GM21825 (cell line): ENCODE results near the gene LPAR5.
"Not testable (repeated sequence)": the region's sequence is repeated elsewhere in the genome, so short reads cannot be mapped to it uniquely, and the experiment has no call there.

Experiments used
- ATAC-seq: cut with Tn5 transposase; IDR thresholded peaks from one replicate; pipeline ENCODE4 v1.9.1; 2021; ENCODE audit warnings: mild to moderate bottlenecking, moderate library complexity; ENCODE audit not compliant: unreplicated experiment

LPAR5 gene

DNA sequence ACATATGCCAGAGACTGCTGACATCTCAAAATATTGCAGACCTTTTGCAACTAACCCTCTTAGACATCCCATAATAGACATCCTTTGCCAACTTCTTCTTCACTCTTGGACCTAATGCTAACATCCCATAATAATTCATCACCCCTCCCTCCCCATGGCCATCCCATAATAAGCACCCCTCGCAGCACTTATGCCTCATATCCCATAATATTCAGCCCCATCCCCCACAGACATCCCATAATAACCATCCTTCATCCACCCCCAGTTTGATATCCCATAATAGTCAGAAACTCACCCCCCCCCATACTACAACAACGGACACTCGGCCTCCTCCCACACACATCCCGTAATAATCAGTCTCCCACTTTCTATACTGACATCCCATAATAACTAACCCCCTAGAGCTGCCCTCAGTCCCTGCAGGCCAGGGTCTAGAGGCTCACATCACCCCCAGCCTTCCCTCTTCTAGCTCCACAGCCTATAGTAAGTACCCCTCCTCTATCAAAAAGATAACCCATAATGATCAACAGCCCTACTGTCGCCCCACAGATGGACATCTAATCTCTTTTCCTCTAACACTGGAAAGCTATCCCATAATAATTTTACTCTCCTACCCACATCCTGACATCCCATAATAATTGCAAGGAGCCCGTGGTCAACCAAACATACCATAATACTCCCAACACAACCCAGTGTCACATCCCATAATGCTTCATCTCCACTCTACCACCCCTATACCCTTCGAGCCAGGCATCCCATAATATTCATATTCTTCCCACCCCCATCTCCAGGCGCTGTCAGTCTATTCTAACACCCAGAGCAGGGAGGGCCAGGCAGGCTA, 27.8 kb downstream of the LPAR5 start:
- ATAC-seq = no peak

DNA sequence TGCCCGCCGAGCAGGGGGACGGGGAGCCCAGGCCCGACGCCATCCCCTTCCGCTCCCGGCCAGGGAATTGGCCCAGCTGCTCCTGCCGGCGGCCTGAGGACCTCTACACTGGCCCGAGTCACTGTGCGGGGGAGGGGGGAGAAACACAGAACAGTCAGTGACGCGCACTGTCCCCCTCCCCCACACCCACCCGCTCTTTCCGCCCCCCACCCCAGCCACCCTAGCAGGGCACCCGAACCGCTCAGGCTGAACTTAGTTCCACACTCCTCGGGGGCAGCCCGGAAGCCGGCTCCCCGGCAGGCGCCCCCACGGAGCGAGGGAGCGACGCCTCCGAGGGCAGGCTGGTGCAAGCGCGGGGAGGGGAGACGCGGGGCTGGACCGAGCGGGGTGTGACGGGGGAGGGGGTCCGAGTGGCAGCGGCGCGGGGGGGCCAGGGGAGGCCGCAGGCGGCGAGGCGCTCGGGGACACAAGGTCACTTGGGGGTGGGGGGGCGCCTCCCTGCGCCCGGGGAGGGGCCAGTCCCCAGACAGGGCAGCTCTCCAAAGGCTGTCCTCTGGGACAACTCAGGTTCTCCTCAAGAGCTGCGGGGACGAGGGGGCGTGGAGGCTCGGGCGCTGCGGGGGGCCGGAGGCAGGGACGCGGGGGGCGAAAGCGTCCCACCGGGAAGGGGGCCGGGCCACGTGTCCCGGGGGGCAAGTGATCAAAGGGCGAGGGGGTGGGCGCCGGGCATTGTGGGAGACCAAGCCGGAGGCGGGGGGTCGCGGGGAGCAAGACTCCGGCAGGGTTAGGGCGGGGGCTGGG, 29.2 kb downstream of the LPAR5 start:
- ATAC-seq = no peak

DNA sequence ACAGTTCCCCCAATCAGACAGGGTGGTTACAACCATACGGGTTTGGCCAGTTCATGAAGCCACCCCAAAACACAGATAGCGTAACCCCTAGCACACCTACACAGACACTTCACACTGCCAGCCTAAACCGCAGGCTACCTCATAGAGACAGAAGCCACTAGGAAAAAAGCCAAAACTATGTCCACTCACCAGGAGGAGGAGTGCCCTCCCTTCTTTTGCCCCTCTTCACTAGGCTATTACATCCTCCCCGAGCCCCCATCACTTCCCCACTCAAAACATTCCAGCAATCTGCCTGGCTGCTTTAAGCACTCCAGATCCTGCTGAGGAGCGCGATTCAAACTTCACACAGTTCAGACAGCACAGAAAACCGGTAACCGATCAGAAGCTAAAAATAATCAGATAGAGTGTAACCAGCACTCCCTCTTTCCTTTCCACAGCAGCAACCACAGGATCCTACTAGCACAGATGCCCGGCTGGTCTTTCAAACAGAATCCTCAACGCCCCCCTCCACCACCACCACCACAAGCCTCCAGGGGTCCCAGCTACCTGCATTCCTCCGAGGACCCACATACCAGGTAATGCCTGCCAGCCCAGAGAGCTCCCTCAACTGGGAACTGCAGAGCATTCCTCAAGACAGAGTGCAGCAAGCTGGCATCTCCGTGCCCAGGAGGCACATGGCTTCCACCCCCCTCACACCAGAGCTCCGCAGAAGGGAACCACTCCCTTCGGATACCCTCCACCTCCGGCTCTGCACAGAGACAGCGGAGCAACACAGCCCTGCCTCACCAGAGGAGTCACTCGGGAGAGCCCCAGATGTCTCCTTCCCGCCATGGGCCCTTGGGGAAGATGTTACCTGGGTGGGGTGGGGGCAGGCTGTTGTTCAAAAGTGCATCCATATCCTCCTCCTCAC, 30.1 kb downstream of the LPAR5 start:
- ATAC-seq = no peak

DNA sequence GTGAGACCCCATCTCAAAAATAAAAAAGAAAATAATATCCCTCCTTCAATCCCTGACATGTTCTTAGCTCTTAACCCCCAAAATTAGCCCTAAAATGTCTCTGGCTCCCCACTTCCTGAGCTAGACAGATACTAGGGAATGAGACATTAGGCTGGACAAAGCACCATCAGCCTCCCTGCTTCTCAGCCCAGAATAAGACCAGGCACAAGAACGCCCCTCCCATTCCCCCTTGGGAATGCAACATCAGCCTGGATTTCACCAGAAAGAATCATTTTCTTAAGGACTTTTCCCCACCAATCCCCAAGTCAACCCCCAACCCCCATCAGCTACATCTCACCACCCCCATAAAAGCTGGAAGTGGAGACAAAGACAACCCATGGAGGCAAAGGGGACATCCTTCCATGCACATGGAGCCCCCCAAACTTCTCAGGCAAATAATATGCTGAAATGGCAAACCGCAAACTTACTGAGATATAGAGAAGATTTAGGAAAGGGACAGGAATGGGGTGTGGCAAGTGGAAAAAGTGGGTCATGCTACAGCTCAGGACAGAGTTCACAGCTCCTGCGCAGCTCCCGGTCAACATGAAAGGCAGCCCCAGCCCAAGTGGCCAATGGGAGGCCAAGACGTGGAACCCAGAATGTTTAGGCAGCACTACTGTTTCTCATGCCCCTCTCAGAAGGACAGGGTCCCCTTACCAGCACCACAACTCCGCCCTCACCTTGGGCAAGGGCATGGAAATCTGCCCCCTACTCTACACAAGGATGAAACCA, 31.3 kb downstream of the LPAR5 start:
- no peak for ATAC-seq

DNA sequence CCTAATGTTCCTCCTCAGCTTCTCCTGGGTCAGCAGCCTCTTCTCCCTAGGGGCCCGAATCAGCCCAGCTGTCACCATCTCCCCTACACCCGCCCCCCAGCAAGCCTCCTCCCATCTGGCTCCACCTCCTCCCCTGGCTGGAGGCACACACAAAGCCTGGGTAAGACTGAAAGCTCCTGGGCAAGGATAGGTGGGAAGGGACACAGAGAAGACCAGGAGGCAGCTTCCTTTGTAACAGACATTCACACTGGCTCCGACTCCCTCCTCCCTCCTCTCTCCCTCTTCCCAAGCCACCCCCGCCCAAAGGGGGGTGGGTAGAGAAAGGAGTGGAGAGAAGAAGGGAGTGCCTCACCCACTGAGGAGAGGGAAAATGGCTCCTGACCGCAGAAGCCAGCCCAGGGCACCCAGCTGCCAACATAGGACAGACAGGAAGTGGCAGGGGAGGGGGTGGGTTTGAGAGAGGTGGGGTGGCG, 32.6 kb downstream of the LPAR5 start:
- no peak for ATAC-seq

DNA sequence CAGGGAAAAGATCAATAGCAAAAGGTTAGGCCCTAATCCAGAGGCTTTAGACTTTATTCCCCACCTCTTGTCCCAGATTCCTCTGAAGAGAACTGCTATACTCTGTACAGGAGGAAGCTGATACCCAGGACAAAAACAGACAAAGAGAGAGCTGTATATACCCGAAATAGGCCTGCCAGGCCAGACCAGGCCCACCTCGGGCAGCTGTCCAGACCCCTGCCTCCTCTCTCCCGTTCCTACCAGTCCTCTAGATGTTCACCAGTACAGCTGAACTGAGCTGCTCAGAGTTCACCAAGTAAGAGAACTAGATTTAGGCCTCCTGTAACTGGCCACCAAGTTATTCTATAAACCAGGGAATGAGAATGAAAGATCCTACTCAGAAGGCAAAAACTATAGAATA, 33.2 kb downstream of the LPAR5 start:
- no peak for ATAC-seq

DNA sequence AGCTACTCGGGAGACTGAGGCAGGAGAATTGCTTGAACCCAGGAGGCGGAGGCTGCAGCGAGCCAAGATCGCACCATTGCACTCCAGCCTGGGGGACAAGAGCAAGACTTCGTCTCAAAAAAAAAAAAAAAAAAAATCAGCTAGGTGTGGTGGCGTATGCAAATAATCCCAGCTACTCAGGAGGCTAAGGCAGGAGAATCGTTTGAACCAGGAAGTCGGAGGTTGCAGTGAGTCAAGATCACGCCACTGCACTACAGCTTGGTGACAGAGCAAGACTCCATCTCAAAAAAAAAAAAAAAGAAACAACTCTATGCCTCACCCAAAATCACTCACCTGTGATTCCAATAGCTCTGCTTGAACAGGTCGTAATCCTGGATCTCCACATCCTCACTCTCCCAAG, 40.1 kb downstream of the LPAR5 start:
- not testable (repeated sequence) for ATAC-seq

DNA sequence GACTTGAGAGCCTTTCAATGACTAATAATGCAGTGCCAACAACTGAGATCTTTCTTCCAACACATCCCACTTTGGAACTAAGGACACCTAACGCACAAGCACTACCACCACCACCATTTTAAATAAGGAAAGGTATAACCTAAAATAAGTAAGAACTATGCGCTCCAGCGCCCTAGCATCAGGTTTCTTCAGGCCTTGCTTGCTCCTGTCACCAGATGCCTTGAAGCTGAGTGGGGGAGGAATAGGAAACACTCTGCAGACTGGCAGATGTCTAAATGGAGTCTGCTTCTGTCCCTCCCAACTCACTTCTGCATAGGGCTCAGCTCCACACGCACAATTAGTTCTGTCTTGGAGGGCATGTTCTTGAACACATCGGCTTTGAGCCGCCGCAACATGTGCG, 43.7 kb downstream of the LPAR5 start:
- ATAC-seq = no peak

DNA sequence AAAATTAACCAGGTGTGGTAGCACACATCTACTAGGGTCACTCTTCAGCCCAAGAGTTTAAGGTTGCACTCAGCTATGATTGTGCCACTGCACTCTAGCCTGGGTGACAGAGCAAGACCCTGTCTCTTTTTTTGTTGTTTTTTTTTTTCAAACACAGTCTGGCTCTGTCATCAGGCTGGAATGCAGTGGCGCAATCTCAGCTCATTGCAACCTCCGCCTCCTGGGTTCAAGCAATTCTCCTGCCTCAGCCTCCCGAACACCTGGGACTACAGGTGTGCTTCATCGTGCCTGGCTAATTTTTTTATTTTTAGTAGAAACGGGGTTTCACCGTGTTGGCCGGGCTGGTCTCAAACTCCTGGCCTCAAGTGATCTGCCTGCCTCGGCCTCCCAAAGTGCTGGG, 49.2 kb downstream of the LPAR5 start:
- not testable (repeated sequence) for ATAC-seq

DNA sequence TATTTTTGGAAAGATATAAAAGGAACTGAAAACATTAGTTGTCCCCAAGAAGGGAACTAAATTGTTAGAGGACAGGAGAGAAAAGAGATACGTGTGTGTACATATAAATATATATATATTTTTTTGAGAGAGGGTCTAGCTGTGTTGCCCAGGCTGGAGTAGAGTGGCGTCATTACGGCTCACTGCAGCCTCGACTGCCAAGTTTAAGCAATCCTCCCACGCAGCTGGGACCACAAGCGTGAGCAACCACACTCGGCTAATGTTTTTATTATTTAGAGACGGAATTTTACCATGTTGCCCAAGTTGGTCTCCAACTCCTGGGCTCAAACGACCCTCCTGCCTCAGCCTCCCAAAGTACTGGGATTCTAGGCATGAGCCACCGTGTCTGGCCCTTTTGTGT, 51.5 kb downstream of the LPAR5 start:
- no peak for ATAC-seq

DNA sequence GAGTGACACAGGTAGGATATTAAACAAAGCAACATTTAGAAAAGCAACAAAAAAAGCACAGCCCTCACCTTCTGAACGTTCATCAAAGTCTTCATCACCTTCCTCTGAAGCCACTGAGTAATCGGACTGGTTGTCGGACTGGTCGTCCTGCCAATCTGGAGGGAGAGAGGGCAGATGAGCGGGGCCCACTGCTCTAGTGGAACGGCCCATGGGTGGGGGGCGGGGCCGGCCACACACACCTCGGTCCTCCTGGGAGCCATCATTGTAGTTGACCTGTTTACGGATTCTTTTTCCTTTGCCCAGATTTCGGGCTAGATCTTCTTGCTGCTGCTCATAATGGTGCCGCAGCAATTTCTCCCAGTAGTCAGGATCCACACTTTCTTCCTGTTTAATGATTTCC, 52.8 kb downstream of the LPAR5 start:
- ATAC-seq = no peak

DNA sequence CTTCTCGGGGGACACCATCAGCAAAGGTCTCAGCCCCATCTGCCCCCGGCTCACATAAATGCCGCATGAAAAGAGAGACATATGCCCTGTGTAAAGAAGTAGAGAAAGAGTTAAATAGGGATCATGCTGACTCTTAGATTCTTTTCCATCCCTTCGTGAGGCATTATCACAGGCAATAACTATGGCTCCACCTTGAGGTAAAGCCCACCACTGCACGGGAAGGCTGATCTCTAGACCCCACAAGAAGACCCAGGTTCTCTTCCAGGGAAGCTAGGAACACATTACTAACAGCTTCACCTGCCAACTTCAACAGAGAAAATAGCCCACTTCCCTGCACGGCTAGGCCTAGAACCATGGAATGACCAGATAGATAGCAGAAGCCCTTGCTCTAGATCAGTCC, 53.6 kb downstream of the LPAR5 start:
- no peak for ATAC-seq

DNA sequence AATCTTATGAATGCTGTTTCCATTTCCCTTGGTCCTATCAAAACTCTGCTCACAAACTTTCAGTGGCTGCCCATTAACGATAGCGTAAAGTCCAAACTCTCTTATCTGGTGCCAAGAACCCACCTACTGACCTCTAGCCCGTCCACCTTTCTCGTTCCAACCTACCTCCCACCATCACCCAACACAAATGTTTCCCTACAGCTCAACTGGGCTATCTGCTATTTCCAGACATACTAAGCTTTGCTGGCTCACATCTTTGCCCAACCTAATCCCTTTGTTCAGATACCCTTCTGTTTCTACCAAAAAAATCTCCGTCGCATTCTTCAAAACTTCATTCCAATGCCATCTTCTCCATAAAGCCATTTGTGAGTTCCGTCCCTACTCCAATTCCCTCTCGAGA, 60.1 kb downstream of the LPAR5 start:
- no peak for ATAC-seq

DNA sequence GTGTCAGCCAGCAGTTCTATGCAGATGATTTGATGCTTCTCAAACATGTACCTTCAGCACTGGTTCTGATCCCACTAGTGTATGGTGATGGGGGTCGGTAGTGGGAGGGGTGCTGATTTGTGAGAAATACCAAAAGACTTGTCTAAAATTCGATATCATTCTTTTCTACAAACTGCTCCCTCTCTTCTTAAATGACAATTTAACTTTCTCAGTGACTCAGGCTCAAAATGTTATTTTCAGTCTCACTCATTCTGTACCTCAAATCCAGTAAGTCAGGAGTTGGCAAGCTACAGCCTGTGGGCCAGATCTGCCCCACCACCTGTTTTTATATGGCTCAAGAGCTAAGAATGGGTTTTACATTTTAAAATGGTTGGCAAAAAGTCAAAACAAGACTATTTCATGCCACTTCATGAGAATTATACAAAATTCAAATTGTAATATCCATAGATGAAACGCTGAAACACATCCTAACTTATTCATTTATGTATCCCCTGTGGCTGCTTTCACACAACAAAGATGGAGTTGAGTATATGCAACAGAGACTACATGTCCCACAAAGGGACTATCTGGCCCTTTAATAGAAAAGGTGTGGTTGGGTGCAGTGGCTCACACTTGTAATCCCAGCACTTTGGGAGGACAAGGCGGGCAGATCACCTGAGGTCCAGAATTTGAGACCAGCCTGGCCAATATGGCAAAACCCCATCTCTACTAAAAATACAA, 61.0 kb downstream of the LPAR5 start:
- no peak for ATAC-seq

DNA sequence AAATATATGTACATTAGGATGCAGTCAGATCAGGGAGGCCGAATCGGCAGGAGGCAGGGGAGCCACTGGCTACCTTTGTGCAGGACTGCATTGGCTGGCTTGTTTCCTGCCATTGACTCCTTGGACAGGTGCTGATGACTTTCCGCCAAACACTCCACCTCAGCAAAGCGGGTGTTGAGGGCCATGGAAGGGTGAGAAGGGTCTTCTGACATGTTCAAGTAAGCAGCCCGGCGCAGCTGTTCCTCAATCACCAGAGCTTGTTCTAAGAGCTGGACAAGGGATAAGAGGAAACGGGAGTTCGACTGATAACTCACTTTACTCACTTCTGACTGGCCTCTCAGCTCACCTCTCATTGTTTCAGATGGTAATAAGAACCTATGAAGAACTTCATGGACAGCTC, 62.8 kb downstream of the LPAR5 start:
- no peak for ATAC-seq

DNA sequence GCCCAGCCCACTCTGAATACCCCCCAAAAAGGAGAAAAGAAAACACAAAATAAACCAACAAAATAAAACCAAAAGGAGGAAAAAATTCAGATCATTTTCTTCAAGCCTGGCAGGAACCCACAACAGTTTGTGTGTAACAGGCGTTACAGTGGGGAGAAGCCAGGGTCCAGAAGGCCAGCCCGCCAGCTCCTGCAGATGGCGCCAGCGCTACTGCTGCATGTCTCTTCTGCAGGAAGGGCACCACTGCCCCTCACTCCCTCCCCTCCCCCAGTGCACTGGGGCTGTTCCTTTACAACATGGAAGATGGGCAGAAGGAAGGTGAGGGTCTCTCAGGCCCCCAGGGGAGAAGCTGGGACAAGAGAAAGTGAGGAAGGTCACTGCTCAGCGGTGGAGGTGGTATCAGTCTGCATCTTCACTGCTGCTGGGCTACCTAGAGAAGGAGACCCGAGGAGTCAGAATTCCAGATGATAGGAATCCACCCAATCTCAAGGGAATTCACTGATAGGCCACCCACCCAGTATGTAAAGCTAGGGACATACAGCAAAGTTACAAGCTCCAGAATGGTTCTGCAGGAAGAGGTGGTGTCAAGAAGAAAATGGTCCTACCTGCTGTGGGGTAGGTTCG, 65.4 kb downstream of the LPAR5 start:
- ATAC-seq = no peak

DNA sequence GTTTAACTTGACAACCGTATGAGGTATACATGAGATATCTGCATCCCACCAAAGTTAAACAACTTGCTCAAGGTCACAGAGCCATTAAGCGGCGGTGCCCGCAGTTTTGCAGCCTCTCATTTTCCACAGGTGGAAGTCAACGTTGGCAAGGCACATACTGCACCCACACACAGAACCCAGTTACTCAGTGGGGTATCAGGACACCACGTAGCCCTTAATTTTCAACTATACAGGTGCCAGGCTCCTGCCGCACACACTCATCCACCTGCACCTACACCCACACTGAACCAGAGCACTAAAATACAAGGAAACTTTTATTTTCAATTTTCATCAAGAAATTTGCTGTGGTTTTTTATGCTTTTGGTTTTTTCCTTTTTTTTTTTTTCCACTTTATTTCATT, 66.0 kb downstream of the LPAR5 start:
- ATAC-seq = no peak

DNA sequence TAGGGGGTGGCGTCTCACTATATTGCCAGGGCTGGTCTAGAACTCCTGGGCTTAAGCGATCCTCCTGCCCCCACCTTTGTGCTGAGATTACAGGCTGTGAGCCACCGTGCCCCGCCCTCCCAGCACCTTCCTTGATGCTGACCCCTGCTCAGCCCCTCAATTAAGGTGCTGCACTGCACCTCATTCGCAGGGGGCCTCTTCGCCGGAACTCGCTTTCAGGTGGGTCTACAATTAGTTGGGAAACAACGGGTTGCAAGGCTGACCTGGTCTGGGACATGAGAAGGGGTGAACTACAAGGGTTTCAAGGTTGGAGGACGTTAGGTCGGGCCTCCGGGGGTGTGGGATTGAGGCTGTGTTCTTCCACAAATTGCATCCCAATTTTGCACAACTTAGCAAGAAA, 66.4 kb downstream of the LPAR5 start:
- ATAC-seq = no peak
